ENCODE data around the gene RNF8. TPM values are rescaled to one million over a fixed set of nuclear protein-coding genes. Genes with fewer than 3 reads are reported as not detected.

Gene RNF8
- total and polyA plus RNA-seq, 9 of the 15 experiments (the other 6 are each of a cell fraction or from before 2014, with no cell fraction given), result 10.6 to 47.0 (median 37.5) TPM

GRCh38 chr6:37432916-37433656, 79.3 kb downstream of the RNF8 start, which contains the start of gene CMTR1 (continued):
- TF ChIP-seq ZBTB40 (IDR thresholded peaks at IDR 0.05) (0 out of 2 replicates have a peak, but pooled peaks have one; percentile 57), ZBTB40 (CRISPR knock-in tag; IDR thresholded peaks at IDR 0.05) (no peak), NFRKB (IDR thresholded peaks at IDR 0.05; ENCODE audit: low read depth) (no peak), ZNF12 (CRISPR knock-in tag; IDR thresholded peaks at IDR 0.05) (no peak), PHB2 (IDR thresholded peaks at IDR 0.05; ENCODE audit: low read depth) (no peak), ERF (CRISPR knock-in tag; IDR thresholded peaks at IDR 0.05) (peak; percentile 97), HNRNPL (IDR thresholded peaks at IDR 0.05; ENCODE audit: low read depth, low read length) (no peak), ZSCAN32 (CRISPR knock-in tag; IDR thresholded peaks at IDR 0.05) (no peak), ZNF57 (CRISPR knock-in tag; IDR thresholded peaks at IDR 0.05) (no peak), ELF2 (CRISPR knock-in tag; IDR thresholded peaks at IDR 0.05) (0 out of 2 replicates have a peak, but pooled peaks have one; percentile 22), EP400 (IDR thresholded peaks at IDR 0.05) (peak; percentile 77; the same call in 1 of the 2 replicates), ZKSCAN1 (IDR thresholded peaks at IDR 0.05; ENCODE audit: low read depth, low read length) (peak; percentile 55; the same call in 1 of the 2 replicates), POLR2A (conservative IDR thresholded peaks at IDR 0.05) (peak; percentile 85), HLTF (IDR thresholded peaks at IDR 0.05) (peak; percentile 72; the same call in 1 of the 2 replicates), ZNF311 (CRISPR knock-in tag; IDR thresholded peaks at IDR 0.05) (no peak), POLR2B (IDR thresholded peaks at IDR 0.05; ENCODE audit: low read depth, partially characterized antibody) (peak; percentile 73), KLF1 (tag; IDR thresholded peaks at IDR 0.05) (peak; percentile 26; the same call in 1 of the 2 replicates), TAF9B (IDR thresholded peaks at IDR 0.05; ENCODE audit: partially characterized antibody) (no peak)
- TF ChIP-seq, protein P1, sequence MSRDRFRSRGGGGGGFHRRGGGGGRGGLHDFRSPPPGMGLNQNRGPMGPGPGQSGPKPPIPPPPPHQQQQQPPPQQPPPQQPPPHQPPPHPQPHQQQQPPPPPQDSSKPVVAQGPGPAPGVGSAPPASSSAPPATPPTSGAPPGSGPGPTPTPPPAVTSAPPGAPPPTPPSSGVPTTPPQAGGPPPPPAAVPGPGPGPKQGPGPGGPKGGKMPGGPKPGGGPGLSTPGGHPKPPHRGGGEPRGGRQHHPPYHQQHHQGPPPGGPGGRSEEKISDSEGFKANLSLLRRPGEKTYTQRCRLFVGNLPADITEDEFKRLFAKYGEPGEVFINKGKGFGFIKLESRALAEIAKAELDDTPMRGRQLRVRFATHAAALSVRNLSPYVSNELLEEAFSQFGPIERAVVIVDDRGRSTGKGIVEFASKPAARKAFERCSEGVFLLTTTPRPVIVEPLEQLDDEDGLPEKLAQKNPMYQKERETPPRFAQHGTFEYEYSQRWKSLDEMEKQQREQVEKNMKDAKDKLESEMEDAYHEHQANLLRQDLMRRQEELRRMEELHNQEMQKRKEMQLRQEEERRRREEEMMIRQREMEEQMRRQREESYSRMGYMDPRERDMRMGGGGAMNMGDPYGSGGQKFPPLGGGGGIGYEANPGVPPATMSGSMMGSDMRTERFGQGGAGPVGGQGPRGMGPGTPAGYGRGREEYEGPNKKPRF (IDR thresholded peaks at IDR 0.05; ENCODE audit: low read depth, low read length), result no peak
